Measurements from ENCODE around the gene PLAU.
"Not testable (repeated sequence)": the region's sequence is repeated elsewhere in the genome, so short reads cannot be mapped to it uniquely, and the experiment has no call there.

Gene PLAU

DNA sequence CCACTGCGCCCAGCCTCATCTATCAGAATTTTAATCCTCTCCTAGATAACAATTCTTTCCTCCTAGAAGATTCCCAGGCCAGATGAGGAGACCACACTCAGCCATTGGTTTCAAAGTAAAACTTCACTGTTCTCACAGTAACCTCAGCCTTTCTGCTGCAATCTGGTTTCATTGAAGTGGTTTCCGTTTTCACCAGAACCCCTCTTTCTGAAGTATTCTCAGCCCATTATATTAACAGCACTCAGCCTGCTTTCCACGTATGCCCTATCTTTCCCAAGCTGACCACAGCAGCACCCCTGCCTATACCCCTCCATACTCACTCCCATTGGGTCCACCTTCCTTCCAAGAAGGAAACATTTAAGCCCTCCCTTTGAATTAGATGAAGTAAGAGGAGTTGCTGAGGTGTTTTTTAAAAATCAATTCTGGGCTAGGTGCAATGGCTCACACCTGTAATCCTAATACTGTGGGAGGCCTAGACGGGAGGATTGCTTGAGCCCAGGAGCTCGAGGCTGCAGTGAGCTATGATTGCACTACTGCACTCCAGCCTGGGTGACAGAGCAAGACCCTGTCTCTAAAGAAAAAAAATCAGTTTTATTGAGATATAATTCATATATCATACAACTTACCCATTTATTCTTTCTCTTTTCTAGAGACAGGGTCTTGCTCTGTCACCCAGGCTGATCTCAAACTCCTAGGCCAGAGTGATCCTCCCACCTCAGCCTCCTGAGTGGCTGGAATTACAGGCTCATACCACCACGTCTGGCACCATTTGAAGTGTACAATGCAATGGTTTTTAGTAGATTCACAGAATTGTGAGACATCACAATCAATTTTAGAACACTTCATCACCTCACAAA, 11.3 kb downstream of the PLAU start:
- DNase-seq (ENCODE audit: low read depth), result no peak

DNA sequence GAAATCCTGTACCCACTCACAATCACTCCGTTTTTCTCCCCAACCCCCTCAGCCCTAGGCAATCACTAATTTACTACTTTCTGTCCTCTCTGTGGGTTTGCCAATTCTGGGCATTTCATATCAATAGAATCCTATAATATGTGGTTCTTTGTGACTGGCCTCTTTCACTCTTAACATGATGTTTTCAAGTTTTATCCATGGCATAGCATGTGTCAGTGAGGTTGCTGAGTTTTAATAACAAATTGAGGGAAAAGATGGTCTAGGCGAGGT, 11.9 kb downstream of the PLAU start:
- DNase-seq (ENCODE audit: low read depth), result no peak

DNA sequence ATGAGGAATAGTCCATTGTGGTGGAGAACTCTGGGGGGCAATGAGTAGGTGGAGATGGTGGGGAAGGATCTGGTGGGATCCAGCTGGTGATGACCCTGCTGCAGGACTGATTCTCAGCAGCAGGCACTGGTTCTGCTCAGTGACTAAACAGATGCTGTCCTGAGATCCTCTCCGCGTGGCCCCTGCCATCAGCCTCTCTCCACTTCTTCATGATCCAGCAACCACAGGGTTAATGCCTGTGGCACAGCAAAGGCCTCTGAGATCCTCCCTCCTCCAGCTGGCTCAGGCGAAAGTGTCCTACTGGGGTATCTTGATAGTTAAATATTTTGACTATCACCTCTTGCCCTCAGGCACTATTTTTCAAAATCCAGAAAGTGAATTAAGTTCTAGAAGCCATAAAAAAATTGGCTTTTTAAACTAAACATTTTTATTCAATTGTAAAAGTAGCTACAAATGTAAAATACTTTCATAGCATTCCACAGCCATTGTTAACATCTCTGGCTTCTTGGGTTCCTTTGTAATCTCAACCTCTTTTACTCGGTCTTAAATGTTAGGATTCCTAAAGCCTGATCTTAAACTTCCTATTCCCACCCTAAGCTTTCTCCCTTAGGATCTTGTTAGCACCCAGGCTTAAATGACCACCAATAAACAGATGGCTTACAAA, 13.1 kb downstream of the PLAU start:
- DNase-seq (ENCODE audit: low read depth), result no peak

DNA sequence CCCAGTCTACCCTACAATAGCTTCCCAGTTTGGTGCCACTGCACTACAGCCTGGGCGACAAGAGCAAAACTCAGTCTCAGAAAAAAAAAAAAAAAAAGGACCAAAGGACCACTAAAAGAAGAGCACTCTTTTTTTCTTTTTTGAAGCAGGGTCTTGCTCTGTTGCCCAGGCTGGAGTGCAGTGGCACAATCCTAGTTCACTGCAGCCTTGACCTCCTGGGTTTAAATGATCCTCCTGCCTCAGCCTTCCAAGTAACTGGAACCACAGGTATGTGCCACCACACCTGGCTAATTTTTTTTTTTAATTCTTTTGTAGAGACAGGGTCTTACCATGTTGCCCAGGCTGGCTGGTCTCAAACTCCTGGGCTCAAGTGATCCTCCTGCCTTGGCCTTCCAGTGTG, 14.0 kb downstream of the PLAU start:
- no peak for DNase-seq (ENCODE audit: low read depth)

DNA sequence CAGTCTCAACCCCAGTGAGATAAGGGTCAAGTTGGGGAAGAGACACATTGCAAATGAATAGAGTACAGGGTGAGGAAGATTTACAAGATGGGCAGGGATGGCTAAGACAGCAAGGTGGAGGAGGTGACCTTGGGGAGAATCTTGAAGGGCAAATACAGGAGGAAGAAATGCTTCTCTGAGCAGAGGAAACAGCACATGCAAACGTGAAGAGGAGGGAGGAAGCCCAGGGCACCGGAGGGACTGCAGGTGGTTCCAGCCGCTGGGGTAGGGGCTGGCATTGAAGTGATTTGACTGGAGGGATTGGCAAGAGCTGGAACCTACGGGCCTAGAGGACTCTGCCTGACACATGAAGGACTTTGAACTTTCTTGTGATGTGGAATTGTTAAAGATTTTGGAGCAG, 14.6 kb downstream of the PLAU start:
- no peak for DNase-seq (ENCODE audit: low read depth)

DNA sequence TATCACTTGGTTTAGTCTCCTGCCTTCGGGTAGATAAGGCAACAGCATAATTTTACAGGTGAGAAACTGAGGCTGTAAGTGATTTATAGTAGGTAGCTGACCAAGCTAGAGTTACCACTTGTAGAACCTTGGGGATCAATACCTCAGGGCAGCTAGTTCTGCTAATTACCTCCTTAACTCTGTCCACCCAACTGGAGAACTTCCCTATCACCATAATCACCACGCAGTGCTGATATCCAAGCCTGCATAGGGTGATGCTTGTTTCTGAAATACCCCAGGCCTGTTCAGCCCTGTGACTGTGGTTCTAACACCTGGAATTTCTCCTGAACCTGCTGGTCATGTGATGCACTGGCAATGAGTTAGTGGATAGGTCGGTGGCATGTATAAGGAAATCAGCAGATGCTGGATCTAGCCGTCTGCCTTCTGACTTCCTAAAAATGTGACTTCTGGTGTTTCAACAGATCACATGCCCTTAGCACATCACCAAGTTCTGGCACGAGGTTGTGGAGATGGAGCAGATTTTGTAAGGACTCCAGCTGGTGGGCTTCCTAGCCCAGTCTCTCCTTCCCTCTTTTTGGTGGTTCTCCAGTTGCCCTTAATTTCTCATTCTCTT, 15.3 kb downstream of the PLAU start:
- DNase-seq (ENCODE audit: low read depth), result no peak

DNA sequence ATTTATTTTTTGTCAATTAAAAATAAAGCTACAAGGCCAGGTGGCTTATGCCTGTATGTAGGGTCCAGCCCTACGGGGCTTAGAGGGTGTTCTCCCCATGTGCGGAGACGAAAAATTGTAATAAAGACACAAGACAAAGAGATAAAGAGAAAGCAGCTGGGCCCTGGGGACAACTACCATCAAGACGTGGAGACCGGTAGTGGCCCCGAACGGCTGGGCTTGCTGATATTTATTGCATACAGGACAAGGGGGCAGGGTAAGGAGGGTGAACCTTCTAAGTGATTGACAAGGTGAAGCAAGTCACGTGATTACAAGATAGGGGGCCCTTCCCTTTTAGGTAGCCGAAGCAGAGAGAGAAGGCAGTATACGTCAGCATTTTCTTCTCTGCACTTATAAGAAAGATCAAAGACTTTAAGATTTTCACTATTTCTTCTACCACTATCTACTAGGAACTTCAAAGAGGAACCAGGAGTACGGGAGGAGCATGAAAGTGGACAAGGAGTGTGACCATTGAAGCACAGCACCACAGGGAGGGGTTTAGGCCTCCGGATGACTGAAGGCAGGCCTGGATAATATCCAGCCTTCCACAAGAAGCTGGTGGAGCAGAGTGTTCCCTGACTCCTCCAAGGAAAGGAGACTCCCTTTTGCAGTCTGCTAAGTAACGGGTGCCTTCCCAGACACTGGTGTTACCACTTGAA, 19.8 kb downstream of the PLAU start:
- not testable (repeated sequence) for DNase-seq (ENCODE audit: low read depth)

DNA sequence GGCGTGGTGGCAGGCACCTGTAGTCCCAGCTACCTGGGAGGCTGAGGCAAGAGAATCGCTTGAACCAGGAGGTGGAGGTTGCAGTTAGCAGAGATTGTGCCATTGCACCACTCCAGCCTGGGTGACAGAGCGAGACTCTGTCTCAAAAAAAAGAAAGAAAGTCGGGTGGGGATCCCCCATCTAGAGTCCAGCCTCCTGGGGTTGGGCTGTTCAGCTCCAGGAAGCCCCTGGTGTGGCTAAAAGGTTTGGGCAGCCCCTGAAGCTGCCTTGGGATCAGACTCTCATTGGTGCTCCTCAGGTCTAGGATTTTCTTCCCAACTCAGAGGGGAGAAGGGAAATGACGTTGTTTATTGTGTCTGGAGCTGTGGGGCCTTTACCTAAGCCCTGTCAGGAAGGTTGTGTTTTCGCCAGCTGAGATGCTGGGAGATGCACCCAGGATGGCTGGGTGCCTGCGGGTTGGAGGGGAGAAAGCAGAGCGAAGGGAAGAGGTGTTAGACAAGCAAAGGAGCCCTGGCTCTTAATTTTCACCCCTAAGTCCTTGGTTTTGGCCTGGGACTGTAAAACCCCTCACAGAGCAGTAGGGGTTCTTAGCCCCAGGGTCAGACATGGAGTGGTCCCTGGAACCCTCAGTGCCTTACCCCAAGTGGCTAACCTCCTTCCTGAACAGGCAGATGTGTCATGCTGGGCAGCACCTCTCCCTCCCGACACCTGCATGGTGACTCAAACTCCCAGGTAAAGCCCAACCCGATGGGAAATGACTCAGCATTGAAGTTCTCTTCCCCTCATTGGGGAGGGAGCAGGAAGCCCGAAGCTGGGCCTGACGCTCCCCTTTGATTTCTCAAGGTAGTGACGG, 21.1 kb downstream of the PLAU start:
- no peak for DNase-seq (ENCODE audit: low read depth)

DNA sequence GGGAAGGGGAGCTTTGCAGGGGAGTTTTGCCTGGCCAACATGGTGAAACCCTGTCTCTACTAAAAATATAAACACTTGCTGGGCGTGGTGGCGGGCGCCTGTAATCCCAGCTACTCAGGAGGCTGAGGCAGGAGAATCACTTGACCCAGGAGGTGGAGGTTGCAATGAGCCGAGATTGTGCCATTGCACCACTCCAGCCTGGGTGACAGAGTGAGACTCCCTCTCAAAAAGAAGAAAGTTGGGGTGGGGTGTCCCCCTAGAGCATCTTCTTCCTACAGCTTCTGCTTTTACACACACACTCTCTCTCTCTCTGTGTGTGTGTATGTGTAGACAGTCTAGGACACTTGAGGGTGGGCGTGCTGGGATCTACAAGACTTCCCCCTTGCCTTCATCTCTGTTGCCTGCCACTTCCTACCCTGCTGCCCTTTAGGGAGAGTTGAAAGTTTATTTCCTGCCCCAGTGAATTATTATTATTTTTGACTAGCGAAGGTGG, 21.7 kb downstream of the PLAU start:
- no peak for DNase-seq (ENCODE audit: low read depth)

DNA sequence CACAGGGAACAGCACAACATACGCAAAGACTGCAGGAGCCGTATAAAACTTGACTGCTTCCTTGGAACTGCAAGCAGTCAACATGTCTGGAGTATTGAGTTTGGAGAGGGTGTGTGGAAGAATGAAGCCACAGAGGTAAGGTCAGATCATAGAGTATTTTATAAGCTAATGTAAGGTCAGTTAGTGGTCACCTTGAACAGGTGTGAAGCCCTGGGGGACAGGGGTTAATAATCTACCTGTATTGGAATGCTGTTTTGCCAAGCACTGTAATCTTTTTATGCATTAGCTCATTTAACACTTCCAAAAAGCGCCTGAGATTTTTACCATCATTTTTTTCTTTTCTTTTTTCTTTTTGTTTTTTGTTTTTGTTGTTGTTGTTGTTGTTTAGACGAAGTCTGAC, 23.1 kb downstream of the PLAU start:
- DNase-seq (ENCODE audit: low read depth), result no peak

DNA sequence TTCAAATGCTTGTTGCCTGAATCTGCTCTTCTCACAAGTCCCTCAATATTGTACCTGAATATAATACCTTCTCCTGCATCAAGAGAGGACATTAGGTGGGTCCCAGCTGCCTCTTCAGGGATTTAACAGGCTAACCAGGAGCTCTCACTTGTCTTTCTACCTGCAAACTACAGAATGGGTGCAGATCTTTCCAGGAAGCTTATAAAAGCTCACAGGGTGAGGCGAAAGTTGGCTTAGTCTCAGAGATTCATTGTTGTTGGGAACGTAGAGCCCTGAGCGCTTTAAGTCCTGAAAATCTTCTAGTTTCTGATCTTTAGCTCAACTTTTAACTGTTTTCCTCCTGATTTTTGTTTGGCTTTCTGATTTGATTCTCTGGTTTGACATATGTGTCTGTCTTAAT, 25.0 kb downstream of the PLAU start:
- no peak for DNase-seq (ENCODE audit: low read depth)

DNA sequence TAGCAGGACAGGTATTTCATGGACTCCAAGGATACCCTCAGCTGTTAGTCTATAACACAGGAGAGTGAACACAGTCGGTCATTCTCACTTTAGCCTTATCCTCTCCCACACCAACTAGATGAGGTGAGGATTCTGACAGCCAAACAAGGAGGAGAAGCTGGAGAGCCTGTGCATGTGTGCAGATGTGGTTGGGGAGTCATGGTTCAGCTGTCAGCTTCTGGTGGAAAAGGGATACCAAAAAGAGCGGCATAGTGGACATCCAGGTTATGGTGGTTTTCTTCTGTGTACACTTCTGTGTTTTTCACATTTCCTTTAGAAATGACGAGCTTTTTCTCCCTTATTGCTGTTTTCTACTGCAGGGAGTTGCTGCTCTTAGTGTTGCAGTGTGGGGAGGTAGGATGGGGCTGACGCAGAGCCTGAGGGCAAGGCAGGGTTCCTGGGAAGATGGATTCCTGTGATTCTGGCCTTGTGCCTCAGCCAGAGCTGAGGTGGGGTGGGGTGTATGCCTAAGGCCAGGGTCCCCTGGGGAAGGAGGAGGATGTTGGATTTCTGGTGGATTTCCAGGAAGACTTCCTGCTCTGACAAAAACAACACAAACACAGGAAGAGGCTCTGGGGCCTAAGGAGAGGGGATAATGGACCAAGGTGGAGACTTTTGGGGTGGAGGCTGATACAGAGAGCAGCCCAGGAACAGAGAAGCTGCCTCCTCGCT, 26.6 kb downstream of the PLAU start:
- no peak for DNase-seq (ENCODE audit: low read depth)

DNA sequence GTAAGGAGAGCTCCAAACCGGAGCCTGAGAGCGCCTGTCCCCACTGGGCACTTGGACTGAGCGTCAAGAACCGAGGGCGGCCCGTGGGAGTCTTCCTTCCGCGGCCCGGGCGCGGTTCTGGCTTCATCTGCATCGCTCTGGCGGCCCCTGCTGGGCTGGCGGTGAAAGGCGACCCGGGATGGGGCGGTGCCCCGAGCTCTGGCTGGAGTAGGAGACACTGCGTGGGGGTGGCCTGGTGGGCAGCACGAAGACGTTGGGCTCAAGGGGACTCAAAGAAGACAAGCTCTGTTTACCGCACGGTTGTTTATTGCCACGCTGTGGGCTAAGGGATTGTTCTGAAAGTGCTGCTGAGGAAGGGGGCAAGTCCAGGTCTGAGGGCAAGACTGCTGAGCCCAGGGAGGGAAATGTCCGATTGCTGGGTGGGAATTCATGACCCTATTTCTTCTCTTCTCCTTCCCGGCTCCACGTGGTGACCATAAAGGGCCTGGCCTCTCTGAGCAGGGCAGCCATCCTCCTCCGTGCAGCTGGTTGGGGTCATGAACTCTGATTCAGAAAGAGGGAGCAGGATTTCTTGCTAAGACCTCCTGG, 29.8 kb downstream of the PLAU start:
- no peak for DNase-seq (ENCODE audit: low read depth)

DNA sequence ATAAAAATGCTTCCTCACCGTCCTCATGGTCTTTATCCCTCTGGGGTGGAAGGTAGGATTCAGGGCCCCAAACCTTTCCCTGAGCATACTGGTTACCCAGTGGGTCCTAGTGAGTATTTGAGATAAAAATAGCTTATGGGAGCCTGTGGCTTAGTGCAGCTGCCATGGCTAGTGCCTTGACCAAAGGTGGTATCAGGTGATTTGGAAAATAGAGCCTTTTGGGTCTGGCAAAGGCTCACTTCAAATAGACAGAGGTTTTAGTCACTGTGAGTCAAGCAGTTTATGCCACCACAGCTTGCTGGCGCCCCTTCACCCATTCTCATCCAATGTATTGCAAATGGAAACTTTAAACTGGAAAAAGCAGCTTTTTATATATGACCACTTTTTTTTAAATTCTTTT, 30.4 kb downstream of the PLAU start:
- DNase-seq (ENCODE audit: low read depth), result no peak

DNA sequence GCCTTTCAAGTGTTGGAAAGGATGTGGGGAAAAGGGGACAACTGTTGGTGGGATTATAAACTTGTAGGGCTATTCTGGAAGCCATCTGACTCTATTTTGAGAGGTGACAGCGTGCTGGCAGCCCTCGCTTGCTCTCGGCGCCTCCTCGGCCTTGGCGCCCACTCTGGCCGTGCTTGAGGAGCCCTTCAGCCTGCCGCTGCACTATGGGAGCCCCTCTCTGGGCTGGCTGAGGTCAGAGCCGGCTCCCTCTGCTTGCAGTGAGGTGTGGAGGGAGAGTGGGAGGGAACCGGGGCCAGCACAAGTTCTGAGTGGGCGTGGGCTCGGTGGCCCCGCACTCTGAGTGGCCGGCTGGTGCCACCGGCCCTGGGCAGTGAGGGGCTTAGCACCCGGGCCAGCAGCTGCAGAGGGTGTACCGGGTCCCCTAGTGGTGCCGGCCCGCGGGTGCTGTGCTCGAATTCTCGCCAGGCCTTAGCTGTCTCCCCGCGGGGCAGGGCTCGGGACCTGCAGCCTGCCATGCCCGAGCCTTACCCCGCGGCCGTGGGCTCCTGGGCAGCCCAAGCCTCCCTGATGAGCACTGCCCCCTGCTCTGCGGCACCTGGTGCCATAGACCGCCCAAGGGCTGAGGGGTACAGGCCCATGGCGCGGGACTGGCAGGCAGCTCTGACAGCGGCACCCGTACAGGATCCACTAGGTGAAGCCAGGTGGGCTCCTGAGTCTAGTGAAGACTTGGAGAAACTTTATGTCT, 33.6 kb downstream of the PLAU start:
- no peak for DNase-seq (ENCODE audit: low read depth)

DNA sequence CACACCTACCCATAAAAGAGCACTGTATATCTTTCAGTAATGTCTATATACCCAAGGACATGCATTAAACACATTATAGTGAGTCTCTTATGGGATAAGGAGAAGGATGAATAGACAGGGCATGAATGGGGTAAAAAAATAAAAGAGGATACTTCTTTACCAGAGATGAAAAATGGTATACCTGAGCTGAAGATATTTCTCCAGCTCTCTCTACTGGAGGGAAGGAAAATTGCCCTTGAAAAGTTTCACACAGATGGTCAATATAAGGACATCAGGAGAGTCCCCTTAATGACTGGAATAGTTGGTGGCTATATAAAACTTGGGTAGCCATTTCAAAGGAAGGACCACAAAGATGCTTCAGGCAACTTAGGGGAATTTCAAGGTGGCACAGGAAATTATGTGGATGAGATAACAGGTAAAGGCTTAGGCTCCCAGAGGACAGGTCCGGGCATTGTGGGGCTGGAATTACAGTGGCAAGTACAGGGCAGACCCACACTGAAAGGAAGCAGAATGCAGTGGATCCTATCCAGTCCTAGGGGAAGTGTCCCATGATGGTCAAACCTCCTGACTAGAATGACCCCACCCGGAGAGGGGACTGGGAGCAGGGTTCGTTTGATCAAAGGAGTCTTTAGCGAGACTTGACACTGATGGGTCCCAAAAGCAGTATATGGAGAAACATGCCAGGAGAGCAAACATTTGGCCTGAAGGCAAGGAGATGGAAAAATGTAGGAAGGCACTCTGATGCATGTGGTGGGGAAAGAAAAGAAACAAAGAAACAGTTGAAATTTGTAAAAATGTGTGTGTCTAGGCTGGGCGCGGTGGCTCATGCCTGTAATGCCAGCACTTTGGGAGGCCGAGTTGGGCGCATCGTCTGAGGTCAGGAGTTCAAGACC, 35.6 kb downstream of the PLAU start:
- DNase-seq (ENCODE audit: low read depth), result no peak

DNA sequence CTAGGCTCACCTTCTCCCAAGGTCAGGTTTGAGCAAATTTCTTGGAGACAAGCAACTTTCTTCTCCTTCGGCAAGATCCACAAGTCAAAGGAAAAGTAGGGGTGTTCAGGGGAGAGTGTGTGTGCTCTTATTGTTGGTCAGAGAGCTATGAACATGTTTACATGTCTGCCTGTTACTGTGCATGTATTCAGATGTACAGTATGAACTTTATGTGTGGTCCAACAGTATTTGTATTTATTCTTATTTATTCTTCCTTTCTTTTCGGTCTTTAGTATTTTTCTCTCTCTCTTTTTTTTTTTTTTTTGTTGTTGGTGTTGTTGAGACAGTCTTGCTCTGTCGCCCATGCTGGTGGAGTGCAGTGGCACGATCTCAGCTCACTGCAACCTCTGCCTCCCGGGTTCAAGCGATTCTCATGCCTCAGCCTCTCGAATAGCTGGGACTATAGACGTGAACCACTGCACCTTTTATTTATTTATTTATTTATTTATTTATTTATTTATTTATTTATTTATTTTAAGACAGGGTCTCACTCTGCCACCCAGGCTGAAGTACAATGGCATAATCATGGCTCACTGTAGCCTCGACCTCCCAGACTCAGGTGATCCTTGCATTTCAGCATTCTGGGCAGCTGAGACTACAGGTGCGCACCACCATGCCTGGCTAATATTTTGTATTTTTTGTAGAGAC, 38.2 kb downstream of the PLAU start:
- no peak for DNase-seq (ENCODE audit: low read depth)

DNA sequence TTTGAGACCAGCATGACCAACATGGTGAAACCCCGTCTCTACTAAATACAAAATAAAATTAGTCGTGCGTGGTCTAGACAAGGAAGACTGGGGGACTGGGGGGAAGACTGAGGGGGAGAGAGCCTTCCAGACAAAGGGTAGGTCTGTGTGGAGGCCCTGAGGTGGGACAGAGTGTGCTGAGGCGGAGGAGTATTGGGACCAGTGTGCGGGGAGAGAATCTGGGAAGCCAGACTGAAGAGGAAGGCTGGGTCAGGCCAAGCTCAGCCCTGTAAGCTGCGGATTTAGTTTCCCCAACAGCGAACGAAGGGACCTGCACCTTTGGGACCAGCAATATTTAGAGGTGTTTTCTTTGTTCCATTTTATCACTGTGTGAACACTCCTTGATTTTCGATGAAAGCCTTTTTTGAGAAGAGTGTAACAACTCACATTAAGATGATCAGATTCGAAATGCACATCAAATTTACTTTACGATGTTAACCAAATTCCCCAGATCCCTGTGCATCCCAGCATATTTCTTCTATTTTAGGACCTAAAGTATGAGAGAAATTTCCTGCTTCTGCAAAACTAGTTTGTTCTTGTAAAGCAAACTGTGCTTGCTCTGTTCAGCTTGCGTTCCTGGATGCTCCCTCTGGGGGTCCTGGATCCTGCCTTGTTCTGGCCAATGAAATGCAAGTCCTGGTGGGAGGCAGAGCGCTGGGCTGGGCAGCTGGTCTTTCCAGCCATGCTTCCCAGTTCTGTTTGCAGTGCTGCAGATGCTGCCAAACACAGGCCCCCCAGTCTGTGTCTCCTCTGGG, 39.4 kb downstream of the PLAU start:
- DNase-seq (ENCODE audit: low read depth), result no peak

Measured in GM04504 (cell line).